GM18519 (cell line): ENCODE measurements around the gene TIGD3.
A peak's percentile ranks its signal among the peaks of the same experiment; 100 is the strongest.

ENCODE experiments used
- ATAC-seq: cut with Tn5 transposase; IDR thresholded peaks from one replicate; pipeline ENCODE4 v1.9.1; 2021; ENCODE audit warnings: mild to moderate bottlenecking, moderate library complexity; ENCODE audit not compliant: unreplicated experiment, low FRiP score

Gene TIGD3

GRCh38 chr11:65354265-65355012 lies at the start of gene TIGD3:
TSS of gene TIGD3 (plus strand) at chr11:65354751. CDS start at chr11:65355809, 1,058 bp downstream.
- peak; percentile 48 for ATAC-seq

GRCh38 chr11:65305501-65306268 lies 48.9 kb upstream of the TIGD3 start:
- ATAC-seq = no peak

GRCh38 chr11:65307298-65308229 lies 47.0 kb upstream of the TIGD3 start:
- ATAC-seq = no peak

GRCh38 chr11:65308281-65308891 lies 46.2 kb upstream of the TIGD3 start:
- ATAC-seq = no peak

GRCh38 chr11:65309006-65309405 lies 45.5 kb upstream of the TIGD3 start:
- no peak for ATAC-seq

- ATAC-seq = no peak
These were observed 44.3 kb upstream of the TIGD3 start for GRCh38 chr11:65310215-65310614.

- no peak for ATAC-seq
These were observed 43.8 kb upstream of the TIGD3 start for GRCh38 chr11:65310736-65311135.

- no peak for ATAC-seq
These were observed 43.3 kb upstream of the TIGD3 start for GRCh38 chr11:65311170-65311678.

- no peak for ATAC-seq
These were observed 39.9 kb upstream of the TIGD3 start, which contains the start of gene CDC42EP2 for GRCh38 chr11:65314501-65315203. TSS of gene CDC42EP2 (plus strand) at chr11:65314866. CDS start at chr11:65320899, 6,033 bp downstream.

- no peak for ATAC-seq
These were observed 39.2 kb upstream of the TIGD3 start for GRCh38 chr11:65315204-65315865.

GRCh38 chr11:65315866-65316226 lies 38.7 kb upstream of the TIGD3 start:
- ATAC-seq = no peak

- no peak for ATAC-seq
These were observed 38.1 kb upstream of the TIGD3 start for GRCh38 chr11:65316227-65317024.

GRCh38 chr11:65317025-65317786 lies 37.3 kb upstream of the TIGD3 start:
- no peak for ATAC-seq

- ATAC-seq = no peak
These were observed 34.0 kb upstream of the TIGD3 start for GRCh38 chr11:65320386-65321075.

- no peak for ATAC-seq
These were observed 33.5 kb upstream of the TIGD3 start for GRCh38 chr11:65321076-65321475.

GRCh38 chr11:65321828-65322485 lies 32.6 kb upstream of the TIGD3 start:
- ATAC-seq = no peak
